ENCODE measurements around the gene ITGB8.

The ITGB8 gene

DNA sequence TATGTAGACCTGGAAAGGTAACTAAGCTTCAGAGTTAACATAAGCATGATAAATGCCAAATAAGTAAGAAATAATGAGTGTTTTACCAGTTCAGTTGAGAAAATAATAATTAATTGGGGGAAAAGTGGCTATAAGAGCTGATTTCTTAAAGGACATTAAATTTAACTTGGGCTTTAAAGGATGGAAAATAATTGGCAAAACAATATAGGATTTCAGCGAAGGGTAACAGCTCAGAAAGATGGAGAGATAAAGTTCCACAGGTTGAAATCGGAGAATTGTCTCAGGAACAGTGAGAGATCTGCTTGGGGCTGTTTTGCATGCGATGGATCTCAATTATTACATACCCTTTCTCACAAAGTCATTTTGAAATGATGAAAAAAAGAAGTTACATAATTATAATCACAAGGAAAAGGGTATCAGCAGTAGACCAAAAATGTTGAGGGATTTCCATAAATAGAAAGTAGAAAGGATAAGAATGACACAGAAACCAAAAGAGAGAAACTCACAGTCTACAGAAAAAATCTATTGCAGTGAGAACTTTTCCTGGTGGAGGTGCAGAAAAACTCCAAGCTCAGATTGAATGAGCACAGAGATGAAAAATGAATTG is 40.1 kb upstream of the ITGB8 start:
- no peaks in the 10 kb centered on the region for H3K27me3 ChIP-seq (ENCODE audit: insufficient read depth, insufficient read length)
- H3K9ac ChIP-seq (ENCODE audit: insufficient read length, low read depth) = no peak overlapping the region
- no peak overlapping the region for H3K4me3 ChIP-seq (ENCODE audit: insufficient read length, low read depth)
- H3K36me3 ChIP-seq (ENCODE audit: insufficient read depth, insufficient read length, low read length) = no peaks in the 10 kb centered on the region
- H3K9me3 ChIP-seq (ENCODE audit: insufficient read depth, low read length) = peaks cover 15% of the 10 kb centered on the region; the same call in 1 of the 2 replicates
- DNase-seq (ENCODE audit: low read depth, low spot score) = no peak
- no peaks in the 10 kb centered on the region for H3K4me1 ChIP-seq (ENCODE audit: insufficient read depth, insufficient read length)
- TF ChIP-seq ZNF274 (IDR thresholded peaks at IDR 0.05; ENCODE audit: low read depth, low read length) = no peak
- TF ChIP-seq YY1 (IDR thresholded peaks at IDR 0.05; ENCODE audit: insufficient read depth, insufficient read length) = no peak
- TF ChIP-seq SUZ12 (IDR thresholded peaks at IDR 0.05; ENCODE audit: extremely low read depth, insufficient read depth, insufficient read length) = no peak

DNA sequence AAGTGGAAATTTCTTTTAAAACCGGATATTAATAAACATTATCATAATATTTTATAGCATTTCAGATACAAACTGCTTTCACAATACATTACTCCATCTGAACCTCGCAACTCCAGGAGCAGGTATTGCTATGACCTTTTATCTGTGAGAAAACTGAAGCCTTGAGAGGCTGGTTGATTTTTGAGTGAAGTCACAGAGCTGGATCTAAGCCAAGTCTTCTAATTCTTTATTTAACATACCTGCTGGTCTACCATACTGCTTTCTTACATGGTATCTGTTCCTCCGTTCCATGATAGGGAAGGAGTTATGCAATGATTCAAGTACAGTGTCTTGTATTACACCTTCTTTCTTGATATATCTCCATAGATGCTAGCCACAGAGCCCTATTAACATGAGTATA is 37.4 kb upstream of the ITGB8 start:
- TF ChIP-seq YY1 (IDR thresholded peaks at IDR 0.05; ENCODE audit: insufficient read depth, insufficient read length) (no peak), SUZ12 (IDR thresholded peaks at IDR 0.05; ENCODE audit: extremely low read depth, insufficient read depth, insufficient read length) (no peak), ZNF274 (IDR thresholded peaks at IDR 0.05; ENCODE audit: low read depth, low read length) (no peak)
- Histone ChIP-seq H3K9ac (ENCODE audit: insufficient read length, low read depth) (no peak overlapping the region), H3K4me3 (ENCODE audit: insufficient read length, low read depth) (no peak overlapping the region), H3K9me3 (ENCODE audit: insufficient read depth, low read length) (peaks cover 15% of the 10 kb centered on the region; the same call in 1 of the 2 replicates), H3K36me3 (ENCODE audit: insufficient read depth, insufficient read length, low read length) (no peaks in the 10 kb centered on the region), H3K4me1 (ENCODE audit: insufficient read depth, insufficient read length) (no peaks in the 10 kb centered on the region), H3K27me3 (ENCODE audit: insufficient read depth, insufficient read length) (no peaks in the 10 kb centered on the region)
- DNase-seq (ENCODE audit: low read depth, low spot score) = no peak

DNA sequence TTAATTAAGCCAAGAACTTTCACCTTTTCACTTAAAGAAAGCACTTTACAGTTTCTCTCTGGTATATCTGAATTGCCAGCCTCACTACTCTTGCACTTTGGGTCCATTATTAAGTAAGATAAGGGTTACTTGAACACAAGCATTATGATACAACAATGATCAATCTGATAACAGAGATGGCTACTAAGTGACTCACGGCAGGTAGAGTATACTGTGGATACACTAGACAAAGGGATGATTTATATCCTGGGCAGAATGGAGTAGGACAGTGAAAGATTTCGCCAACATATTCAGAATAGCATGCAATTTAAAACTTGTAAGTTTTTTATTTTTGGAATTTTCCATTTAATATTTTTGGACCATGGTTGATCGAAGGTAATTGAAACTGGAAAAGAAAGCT is 34.3 kb upstream of the ITGB8 start:
- no peak for DNase-seq (ENCODE audit: low read depth, low spot score)
- Histone ChIP-seq H3K4me3 (ENCODE audit: insufficient read length, low read depth) (no peak overlapping the region), H3K9ac (ENCODE audit: insufficient read length, low read depth) (no peak overlapping the region), H3K9me3 (ENCODE audit: insufficient read depth, low read length) (peaks cover 15% of the 10 kb centered on the region; the same call in 1 of the 2 replicates), H3K36me3 (ENCODE audit: insufficient read depth, insufficient read length, low read length) (no peaks in the 10 kb centered on the region), H3K4me1 (ENCODE audit: insufficient read depth, insufficient read length) (no peaks in the 10 kb centered on the region), H3K27me3 (ENCODE audit: insufficient read depth, insufficient read length) (no peaks in the 10 kb centered on the region)
- no peak for TF ChIP-seq YY1 (IDR thresholded peaks at IDR 0.05; ENCODE audit: insufficient read depth, insufficient read length)
- no peak for TF ChIP-seq SUZ12 (IDR thresholded peaks at IDR 0.05; ENCODE audit: extremely low read depth, insufficient read depth, insufficient read length)
- TF ChIP-seq ZNF274 (IDR thresholded peaks at IDR 0.05; ENCODE audit: low read depth, low read length) = no peak

DNA sequence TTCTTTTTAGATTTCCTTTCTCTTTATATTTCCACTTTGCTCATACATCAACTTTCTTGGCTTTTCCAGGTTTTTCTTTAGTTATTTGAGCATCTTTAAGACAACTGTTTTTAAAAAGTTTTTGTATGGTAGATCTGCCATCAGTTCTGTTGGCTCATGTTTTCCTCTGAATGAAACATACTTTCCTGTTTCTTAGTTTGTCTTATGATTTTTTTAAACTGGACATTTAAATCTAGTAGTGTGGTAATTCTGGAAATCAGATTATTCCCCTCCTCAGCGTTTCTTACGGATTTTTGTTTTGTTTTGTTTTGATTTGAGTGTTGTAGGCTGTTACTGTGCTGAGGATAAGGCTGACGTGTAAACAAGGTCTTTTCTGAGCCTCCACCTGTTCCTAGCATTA is 33.8 kb upstream of the ITGB8 start:
- DNase-seq (ENCODE audit: low read depth, low spot score) = no peak
- Histone ChIP-seq H3K36me3 (ENCODE audit: insufficient read depth, insufficient read length, low read length) (no peaks in the 10 kb centered on the region), H3K9ac (ENCODE audit: insufficient read length, low read depth) (no peak overlapping the region), H3K4me1 (ENCODE audit: insufficient read depth, insufficient read length) (no peaks in the 10 kb centered on the region), H3K9me3 (ENCODE audit: insufficient read depth, low read length) (peaks cover 15% of the 10 kb centered on the region; the same call in 1 of the 2 replicates), H3K27me3 (ENCODE audit: insufficient read depth, insufficient read length) (no peaks in the 10 kb centered on the region), H3K4me3 (ENCODE audit: insufficient read length, low read depth) (no peak overlapping the region)
- TF ChIP-seq YY1 (IDR thresholded peaks at IDR 0.05; ENCODE audit: insufficient read depth, insufficient read length) (no peak), ZNF274 (IDR thresholded peaks at IDR 0.05; ENCODE audit: low read depth, low read length) (no peak)

DNA sequence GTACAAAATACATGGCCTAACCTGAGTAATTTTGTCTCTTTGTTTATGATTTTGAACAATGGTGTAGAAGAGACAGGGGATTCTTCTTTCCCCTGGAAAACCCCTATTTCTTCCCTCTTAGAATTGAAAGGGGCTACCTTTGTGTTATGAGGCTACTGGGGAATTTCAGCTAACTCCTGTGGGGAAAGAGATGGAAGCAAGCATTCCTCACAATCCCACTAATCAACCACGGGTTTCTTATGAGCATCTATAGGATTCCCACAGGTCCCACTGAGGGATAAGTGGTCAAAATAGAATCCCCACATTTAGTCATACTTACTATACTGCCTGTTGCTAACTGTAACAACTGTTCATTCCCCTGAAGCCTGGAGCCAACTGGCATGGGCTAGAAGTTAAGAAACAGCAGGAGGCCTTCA is 32.2 kb upstream of the ITGB8 start:
- no peak overlapping the region for H3K9ac ChIP-seq (ENCODE audit: insufficient read length, low read depth)
- TF ChIP-seq SUZ12 (IDR thresholded peaks at IDR 0.05; ENCODE audit: extremely low read depth, insufficient read depth, insufficient read length) (no peak), YY1 (IDR thresholded peaks at IDR 0.05; ENCODE audit: insufficient read depth, insufficient read length) (no peak), ZNF274 (IDR thresholded peaks at IDR 0.05; ENCODE audit: low read depth, low read length) (no peak)
- peaks cover 15% of the 10 kb centered on the region; the same call in 1 of the 2 replicates for H3K9me3 ChIP-seq (ENCODE audit: insufficient read depth, low read length)
- H3K4me3 ChIP-seq (ENCODE audit: insufficient read length, low read depth) = no peak overlapping the region
- H3K4me1 ChIP-seq (ENCODE audit: insufficient read depth, insufficient read length) = no peaks in the 10 kb centered on the region
- H3K36me3 ChIP-seq (ENCODE audit: insufficient read depth, insufficient read length, low read length) = no peaks in the 10 kb centered on the region
- H3K27me3 ChIP-seq (ENCODE audit: insufficient read depth, insufficient read length) = no peaks in the 10 kb centered on the region
- no peak for DNase-seq (ENCODE audit: low read depth, low spot score)

DNA sequence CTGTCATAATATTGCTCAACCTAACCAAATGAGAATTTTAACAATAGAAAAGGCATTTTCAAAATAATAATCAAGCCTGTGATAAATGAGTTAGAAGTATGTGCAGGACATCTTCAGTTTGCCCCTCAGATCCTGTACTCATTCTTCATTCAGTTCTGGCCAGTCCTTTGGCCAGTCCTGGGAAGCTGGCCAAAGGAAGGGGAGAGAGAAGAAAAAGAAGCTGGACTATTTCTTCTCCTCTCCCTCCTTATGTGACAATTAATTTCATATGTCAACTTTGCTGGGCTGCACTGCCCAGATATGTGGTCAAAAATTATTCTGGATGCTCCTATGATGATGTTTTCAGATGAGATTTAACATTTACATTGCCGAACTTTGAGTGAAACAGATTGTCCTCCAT is 31.6 kb upstream of the ITGB8 start:
- no peak for DNase-seq (ENCODE audit: low read depth, low spot score)
- Histone ChIP-seq H3K9me3 (ENCODE audit: insufficient read depth, low read length) (peaks cover 13% of the 10 kb centered on the region; the same call in 1 of the 2 replicates), H3K36me3 (ENCODE audit: insufficient read depth, insufficient read length, low read length) (no peaks in the 10 kb centered on the region), H3K27me3 (ENCODE audit: insufficient read depth, insufficient read length) (no peaks in the 10 kb centered on the region), H3K4me1 (ENCODE audit: insufficient read depth, insufficient read length) (no peaks in the 10 kb centered on the region), H3K4me3 (ENCODE audit: insufficient read length, low read depth) (no peak overlapping the region), H3K9ac (ENCODE audit: insufficient read length, low read depth) (no peak overlapping the region)
- TF ChIP-seq SUZ12 (IDR thresholded peaks at IDR 0.05; ENCODE audit: extremely low read depth, insufficient read depth, insufficient read length) (no peak), ZNF274 (IDR thresholded peaks at IDR 0.05; ENCODE audit: low read depth, low read length) (no peak), YY1 (IDR thresholded peaks at IDR 0.05; ENCODE audit: insufficient read depth, insufficient read length) (no peak)

DNA sequence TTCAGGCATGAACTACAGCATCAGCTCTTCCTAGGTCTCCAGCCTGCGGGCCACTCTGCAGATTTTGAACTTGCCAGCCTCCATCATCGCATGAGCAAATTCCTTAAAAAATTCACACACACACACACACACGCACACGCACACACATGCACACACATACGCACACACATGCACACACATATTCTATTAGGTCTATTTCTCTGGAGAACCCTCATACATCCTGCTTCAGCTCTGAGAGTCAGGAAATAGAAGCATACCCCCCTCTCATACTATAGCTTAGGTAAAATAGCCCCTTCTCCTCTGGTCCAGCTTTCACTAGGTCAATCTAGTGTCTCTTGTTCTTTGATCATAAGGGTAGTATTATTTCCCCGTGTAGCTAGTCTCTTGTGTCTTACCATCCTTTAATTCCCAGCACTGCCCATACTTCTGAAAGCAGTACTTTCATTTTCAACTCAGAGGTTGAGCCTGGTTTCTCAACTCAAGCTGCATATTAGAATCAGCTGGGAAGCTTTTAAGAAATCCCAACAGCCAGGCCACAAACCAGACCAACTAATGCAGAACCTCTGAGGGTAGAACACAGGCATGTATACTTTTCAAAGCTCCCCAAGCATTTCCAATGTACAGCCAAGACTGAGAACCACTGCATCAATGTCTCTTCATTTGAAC is 30.9 kb upstream of the ITGB8 start:
- H3K4me3 ChIP-seq (ENCODE audit: insufficient read length, low read depth) = no peak overlapping the region
- H3K4me1 ChIP-seq (ENCODE audit: insufficient read depth, insufficient read length) = no peaks in the 10 kb centered on the region
- H3K36me3 ChIP-seq (ENCODE audit: insufficient read depth, insufficient read length, low read length) = no peaks in the 10 kb centered on the region
- no peak for DNase-seq (ENCODE audit: low read depth, low spot score)
- H3K9ac ChIP-seq (ENCODE audit: insufficient read length, low read depth) = no peak overlapping the region
- H3K9me3 ChIP-seq (ENCODE audit: insufficient read depth, low read length) = peaks cover 7% of the 10 kb centered on the region; the same call in 1 of the 2 replicates
- no peaks in the 10 kb centered on the region for H3K27me3 ChIP-seq (ENCODE audit: insufficient read depth, insufficient read length)
- TF ChIP-seq SUZ12 (IDR thresholded peaks at IDR 0.05; ENCODE audit: extremely low read depth, insufficient read depth, insufficient read length) (no peak), YY1 (IDR thresholded peaks at IDR 0.05; ENCODE audit: insufficient read depth, insufficient read length) (no peak), ZNF274 (IDR thresholded peaks at IDR 0.05; ENCODE audit: low read depth, low read length) (no peak)
